ENCODE measurements around the gene CD38. TPM values are rescaled to one million over a fixed set of nuclear protein-coding genes. Genes with fewer than 3 reads are reported as not detected.

The CD38 gene
- polyA plus RNA-seq, 1 donor from 2014 or later: 0.21 TPM

DNA sequence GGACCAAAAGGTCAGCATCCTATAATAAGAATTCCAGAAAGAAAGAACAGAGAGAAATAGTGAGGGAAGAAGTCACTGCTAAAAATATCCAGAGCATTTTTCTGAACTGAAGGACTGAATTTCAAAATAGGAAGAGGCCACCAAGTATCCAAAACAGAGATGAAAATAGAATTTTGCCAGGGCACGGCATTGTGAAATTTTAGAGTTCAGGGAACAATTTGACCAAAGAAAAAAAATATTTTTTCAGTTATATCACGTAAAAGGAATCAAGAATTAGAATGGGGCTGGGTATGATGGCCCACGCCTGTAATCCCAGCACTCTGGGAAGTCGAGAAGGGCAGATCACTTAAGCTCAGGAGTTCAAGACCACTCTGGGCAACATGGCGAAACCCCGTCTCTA is 95.0 kb downstream of the CD38 start:
- H2AFZ ChIP-seq (ENCODE audit: low read depth, low read length): no peak overlapping the region
- no peaks in the 10 kb centered on the region for H4K20me1 ChIP-seq (ENCODE audit: insufficient read depth)
- H3K79me2 ChIP-seq (replicated peaks; ENCODE audit: insufficient read depth, low read length): no peaks in the 10 kb centered on the region
- H3K9me3 ChIP-seq (ENCODE audit: low read length): no peaks in the 10 kb centered on the region
- no peaks in the 10 kb centered on the region for H3K27me3 ChIP-seq (ENCODE audit: insufficient read depth, low read depth, low read length)
- H3K9me2 ChIP-seq (ENCODE audit: insufficient read depth, low read length): no peaks in the 10 kb centered on the region
- no peak overlapping the region for H3K27ac ChIP-seq (ENCODE audit: low read length)
- no peaks in the 10 kb centered on the region for H3K36me3 ChIP-seq (ENCODE audit: insufficient read depth, low read length)
- H3K4me3 ChIP-seq (ENCODE audit: low read length): no peak overlapping the region
- H3K9ac ChIP-seq (ENCODE audit: low read length): no peak overlapping the region
- no peaks in the 10 kb centered on the region for H3F3A ChIP-seq (ENCODE audit: insufficient read depth, low read length, poor library complexity, severe bottlenecking)
- no peak overlapping the region for H3K4me2 ChIP-seq (ENCODE audit: low read length)
- TF ChIP-seq, protein P1, sequence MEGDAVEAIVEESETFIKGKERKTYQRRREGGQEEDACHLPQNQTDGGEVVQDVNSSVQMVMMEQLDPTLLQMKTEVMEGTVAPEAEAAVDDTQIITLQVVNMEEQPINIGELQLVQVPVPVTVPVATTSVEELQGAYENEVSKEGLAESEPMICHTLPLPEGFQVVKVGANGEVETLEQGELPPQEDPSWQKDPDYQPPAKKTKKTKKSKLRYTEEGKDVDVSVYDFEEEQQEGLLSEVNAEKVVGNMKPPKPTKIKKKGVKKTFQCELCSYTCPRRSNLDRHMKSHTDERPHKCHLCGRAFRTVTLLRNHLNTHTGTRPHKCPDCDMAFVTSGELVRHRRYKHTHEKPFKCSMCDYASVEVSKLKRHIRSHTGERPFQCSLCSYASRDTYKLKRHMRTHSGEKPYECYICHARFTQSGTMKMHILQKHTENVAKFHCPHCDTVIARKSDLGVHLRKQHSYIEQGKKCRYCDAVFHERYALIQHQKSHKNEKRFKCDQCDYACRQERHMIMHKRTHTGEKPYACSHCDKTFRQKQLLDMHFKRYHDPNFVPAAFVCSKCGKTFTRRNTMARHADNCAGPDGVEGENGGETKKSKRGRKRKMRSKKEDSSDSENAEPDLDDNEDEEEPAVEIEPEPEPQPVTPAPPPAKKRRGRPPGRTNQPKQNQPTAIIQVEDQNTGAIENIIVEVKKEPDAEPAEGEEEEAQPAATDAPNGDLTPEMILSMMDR (IDR thresholded peaks at IDR 0.05; ENCODE audit: poor library complexity, severe bottlenecking): no peak
- no peak for TF ChIP-seq EP300 (conservative IDR thresholded peaks at IDR 0.05; ENCODE audit: poor library complexity, severe bottlenecking)

GRCh38 chr4:15874671-15875070 is 96.5 kb downstream of the CD38 start:
- Histone ChIP-seq H3K27me3 (ENCODE audit: insufficient read depth, low read depth, low read length) (no peaks in the 10 kb centered on the region), H3K9me3 (ENCODE audit: low read length) (no peaks in the 10 kb centered on the region), H3K4me3 (ENCODE audit: low read length) (no peak overlapping the region), H3F3A (ENCODE audit: insufficient read depth, low read length, poor library complexity, severe bottlenecking) (no peaks in the 10 kb centered on the region), H3K9ac (ENCODE audit: low read length) (no peak overlapping the region), H4K20me1 (ENCODE audit: insufficient read depth) (no peaks in the 10 kb centered on the region), H2AFZ (ENCODE audit: low read depth, low read length) (no peak overlapping the region), H3K4me2 (ENCODE audit: low read length) (no peak overlapping the region), H3K9me2 (ENCODE audit: insufficient read depth, low read length) (no peaks in the 10 kb centered on the region), H3K27ac (ENCODE audit: low read length) (no peak overlapping the region), H3K36me3 (ENCODE audit: insufficient read depth, low read length) (no peaks in the 10 kb centered on the region), H3K79me2 (replicated peaks; ENCODE audit: insufficient read depth, low read length) (no peaks in the 10 kb centered on the region)
- TF ChIP-seq SMC3 (conservative IDR thresholded peaks at IDR 0.05; ENCODE audit: poor library complexity) (no peak), POLR2AphosphoS5 (IDR thresholded peaks at IDR 0.05) (no peak), EZH2 (IDR thresholded peaks at IDR 0.05; ENCODE audit: borderline replicate concordance, insufficient read depth, low read length, poor library complexity, severe bottlenecking) (no peak), RAD21 (conservative IDR thresholded peaks at IDR 0.05) (no peak), TAF1 (IDR thresholded peaks at IDR 0.05; ENCODE audit: low read depth) (no peak), MXI1 (conservative IDR thresholded peaks at IDR 0.05; ENCODE audit: poor library complexity, severe bottlenecking) (no peak), EP300 (conservative IDR thresholded peaks at IDR 0.05; ENCODE audit: poor library complexity, severe bottlenecking) (no peak)
- TF ChIP-seq, protein P1 (IDR thresholded peaks at IDR 0.05; ENCODE audit: poor library complexity, severe bottlenecking): no peak
- TF ChIP-seq, protein P2, sequence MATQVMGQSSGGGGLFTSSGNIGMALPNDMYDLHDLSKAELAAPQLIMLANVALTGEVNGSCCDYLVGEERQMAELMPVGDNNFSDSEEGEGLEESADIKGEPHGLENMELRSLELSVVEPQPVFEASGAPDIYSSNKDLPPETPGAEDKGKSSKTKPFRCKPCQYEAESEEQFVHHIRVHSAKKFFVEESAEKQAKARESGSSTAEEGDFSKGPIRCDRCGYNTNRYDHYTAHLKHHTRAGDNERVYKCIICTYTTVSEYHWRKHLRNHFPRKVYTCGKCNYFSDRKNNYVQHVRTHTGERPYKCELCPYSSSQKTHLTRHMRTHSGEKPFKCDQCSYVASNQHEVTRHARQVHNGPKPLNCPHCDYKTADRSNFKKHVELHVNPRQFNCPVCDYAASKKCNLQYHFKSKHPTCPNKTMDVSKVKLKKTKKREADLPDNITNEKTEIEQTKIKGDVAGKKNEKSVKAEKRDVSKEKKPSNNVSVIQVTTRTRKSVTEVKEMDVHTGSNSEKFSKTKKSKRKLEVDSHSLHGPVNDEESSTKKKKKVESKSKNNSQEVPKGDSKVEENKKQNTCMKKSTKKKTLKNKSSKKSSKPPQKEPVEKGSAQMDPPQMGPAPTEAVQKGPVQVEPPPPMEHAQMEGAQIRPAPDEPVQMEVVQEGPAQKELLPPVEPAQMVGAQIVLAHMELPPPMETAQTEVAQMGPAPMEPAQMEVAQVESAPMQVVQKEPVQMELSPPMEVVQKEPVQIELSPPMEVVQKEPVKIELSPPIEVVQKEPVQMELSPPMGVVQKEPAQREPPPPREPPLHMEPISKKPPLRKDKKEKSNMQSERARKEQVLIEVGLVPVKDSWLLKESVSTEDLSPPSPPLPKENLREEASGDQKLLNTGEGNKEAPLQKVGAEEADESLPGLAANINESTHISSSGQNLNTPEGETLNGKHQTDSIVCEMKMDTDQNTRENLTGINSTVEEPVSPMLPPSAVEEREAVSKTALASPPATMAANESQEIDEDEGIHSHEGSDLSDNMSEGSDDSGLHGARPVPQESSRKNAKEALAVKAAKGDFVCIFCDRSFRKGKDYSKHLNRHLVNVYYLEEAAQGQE (IDR thresholded peaks at IDR 0.05; ENCODE audit: borderline replicate concordance): no peak

All from neural cell (in vitro differentiated cells).